H7 (cell line): Measurements from ENCODE around the gene NTRK1. TPM values are rescaled to one million over a fixed set of nuclear protein-coding genes. Genes with fewer than 3 reads are reported as not detected.
A peak's percentile ranks its signal among the peaks of the same experiment; 100 is the strongest.

Experiments
- DNase-seq: peaks from one replicate; pipeline ENCODE4 v3.0.0; 2012
- H3K27me3 ChIP-seq: 2 replicates; pipeline ENCODE4 v1.6.0; 2011; ENCODE audit warnings: mild to moderate bottlenecking, low read length; ENCODE audit not compliant: control insufficient read depth, insufficient read depth
- H3K36me3 ChIP-seq: replicated peaks from 2 replicates; pipeline ENCODE4 v1.5.1; 2011; ENCODE audit warnings: low read length; ENCODE audit not compliant: control insufficient read depth, insufficient read depth
- H3K4me3 ChIP-seq: 2 replicates; pipeline ENCODE4 v1.5.1; 2011; ENCODE audit warnings: low read depth, mild to moderate bottlenecking, control low read depth, low read length, moderate library complexity; ENCODE audit not compliant: insufficient read depth
- total RNA-seq: library from RNA; depleted of rRNA; stranded (reverse); fragments of >200 nt; shearing (Covaris generic); gene quantifications from 2 replicates; pipeline ENCODE4 v1.2.3, GENCODE V29; 2014

Gene NTRK1
- total RNA-seq, 1 experiment from 2014 or later = 0.07 TPM

DNA sequence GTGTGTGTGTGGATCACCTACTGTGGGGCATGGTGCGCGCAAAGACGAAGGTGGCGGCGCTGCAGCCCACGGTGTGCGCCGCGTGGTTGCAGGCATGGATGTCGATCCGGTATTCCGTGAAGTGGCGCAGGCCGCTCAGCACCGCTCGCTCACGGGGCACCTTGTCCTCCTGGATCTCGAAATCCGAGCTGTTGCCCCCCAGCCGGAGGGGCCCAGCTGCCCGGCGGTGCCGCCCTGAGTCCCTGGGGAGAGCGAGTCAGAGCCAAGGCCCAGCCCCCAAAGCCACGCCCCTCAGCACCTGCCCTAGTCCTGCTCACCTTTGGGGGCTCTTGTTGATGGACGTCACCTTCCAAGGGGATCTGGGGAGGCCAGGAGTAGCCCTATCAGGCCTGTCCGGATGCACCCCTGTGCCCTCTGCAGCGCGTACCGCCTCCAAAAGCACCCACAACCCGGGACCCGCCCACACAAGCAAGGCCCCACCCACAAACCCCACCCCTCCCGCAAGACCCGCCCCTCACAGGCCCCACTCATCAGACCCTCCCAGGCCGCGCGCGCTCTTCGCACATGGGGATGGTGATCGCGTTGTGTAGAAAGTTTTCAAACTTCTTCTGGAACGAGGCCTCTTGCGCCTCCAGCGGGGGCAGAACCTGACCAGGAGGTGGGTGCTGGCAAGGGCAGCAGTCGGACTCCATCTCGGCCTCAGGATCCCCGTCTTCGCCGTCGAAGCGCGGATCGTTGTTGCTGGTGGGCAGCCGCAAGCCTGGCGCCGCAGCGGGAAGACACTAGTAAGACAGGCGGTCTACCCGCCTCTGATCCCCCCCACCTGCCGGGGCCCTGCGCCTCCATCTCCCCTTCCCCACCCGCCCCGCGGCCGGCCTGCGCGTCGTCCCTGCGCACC, 15.4 kb upstream of the NTRK1 start:
- H3K4me3 ChIP-seq = peak overlapping the region; percentile 39
- H3K36me3 ChIP-seq = no peaks in the 10 kb centered on the region
- DNase-seq = peak; percentile 95
- H3K27me3 ChIP-seq = peaks cover 87% of the 10 kb centered on the region

- peaks cover 92% of the 10 kb centered on the region for H3K27me3 ChIP-seq
- no peak for DNase-seq
- H3K36me3 ChIP-seq = no peaks in the 10 kb centered on the region
- H3K4me3 ChIP-seq = no peak overlapping the region
These were observed 14.6 kb upstream of the NTRK1 start for GRCh38 chr1:156845953-156846545.

- Histone ChIP-seq H3K36me3 (no peaks in the 10 kb centered on the region), H3K4me3 (no peak overlapping the region), H3K27me3 (peaks cover 95% of the 10 kb centered on the region)
- peak; percentile 24 for DNase-seq
These were observed 14.0 kb upstream of the NTRK1 start for GRCh38 chr1:156846643-156847042.

- Histone ChIP-seq H3K27me3 (peaks cover 91% of the 10 kb centered on the region), H3K4me3 (no peak overlapping the region; the same call in 1 of the 2 replicates), H3K36me3 (no peaks in the 10 kb centered on the region)
- DNase-seq = peak; percentile 29
These were observed 12.8 kb upstream of the NTRK1 start for GRCh38 chr1:156847591-156848460.

DNA sequence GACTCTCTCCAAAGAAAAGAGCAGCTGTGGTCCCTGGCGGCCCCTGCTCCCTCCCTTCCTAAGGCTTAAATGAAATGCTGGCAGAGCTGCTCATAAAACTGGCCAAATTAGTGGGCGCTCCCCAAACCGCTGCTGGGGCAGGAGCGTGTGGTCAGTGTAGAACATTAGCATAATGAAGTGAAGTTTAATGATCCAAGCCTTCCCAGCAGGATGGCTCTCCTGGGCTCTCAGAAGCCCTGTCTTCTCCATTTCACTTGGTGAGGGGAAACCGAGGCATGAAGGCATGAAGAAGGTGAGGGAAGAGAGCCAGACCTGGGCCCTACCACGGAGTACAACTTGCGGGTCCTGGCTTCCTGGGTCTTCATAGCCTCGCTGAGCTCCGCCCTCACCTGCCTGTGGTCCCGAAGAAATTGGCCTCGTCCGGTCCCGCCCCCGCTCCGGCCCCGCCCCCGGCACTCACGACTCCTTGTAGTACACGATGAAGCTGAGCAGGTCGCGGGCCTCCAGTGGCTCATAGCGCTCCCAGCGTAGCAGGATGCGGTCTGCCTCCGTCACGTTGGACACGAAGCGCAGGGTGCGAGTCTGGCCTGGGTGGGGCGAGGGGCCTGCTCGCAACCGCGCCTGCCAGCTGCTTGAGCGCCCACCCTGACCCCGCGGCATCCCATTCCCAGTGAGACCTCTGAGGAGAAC, 12.1 kb upstream of the NTRK1 start:
- peaks cover 88% of the 10 kb centered on the region for H3K27me3 ChIP-seq
- H3K4me3 ChIP-seq = peak overlapping the region; percentile 32
- no peaks in the 10 kb centered on the region for H3K36me3 ChIP-seq
- peak; percentile 93 for DNase-seq

DNA sequence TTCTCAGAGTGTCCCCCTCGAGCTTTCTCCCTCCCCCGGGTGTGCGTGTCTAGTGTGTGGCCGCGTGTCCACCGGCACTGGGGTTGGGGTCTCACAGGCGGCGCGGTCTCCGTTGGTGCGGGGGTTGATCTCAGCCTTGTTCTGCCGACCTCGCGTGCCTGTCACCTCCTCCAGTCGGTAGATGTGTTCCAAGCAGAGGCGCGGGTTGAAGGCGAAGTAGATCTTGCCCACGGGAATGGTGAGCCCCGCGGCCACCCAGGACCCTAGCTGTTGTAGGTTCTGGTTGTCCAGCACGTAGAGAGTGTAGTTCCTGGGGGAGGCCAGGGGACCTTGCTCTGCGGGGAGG, 11.5 kb upstream of the NTRK1 start:
- H3K36me3 ChIP-seq = no peaks in the 10 kb centered on the region
- H3K27me3 ChIP-seq = peaks cover 88% of the 10 kb centered on the region
- peak overlapping the region; percentile 32 for H3K4me3 ChIP-seq
- DNase-seq = peak; percentile 77

DNA sequence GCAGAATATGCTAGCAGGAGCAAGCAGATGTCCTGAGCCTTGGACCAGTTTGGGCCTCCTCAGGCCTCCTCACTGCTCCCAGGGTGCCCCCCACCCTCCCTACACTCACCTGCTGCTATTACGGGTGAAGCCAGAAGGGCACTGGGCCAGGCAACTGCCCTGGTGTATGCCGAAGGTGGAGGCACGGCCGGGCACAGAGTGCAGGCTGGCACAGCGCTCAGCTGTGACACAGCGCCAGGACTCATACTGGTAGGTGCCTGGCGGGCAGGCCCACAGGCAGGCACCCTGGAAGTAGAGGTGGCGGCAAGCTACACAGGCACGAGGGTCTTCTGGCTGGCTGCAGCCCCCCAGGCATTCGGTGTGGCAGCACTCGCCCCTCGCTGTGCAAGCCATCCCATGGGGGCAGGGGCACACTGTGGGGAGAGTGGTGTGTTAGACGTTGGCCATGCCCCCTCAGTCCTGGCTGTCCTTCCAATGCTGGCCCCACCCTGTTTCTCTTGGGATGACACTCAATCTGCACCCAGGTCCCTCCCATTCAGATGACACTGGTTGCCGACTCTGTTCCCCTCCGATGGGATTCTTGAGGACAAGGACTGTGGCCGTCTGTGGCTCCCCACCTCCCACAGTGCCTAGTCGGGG, 8.8 kb upstream of the NTRK1 start:
- peaks cover 76% of the 10 kb centered on the region for H3K27me3 ChIP-seq
- DNase-seq = peak; percentile 49

GRCh38 chr1:156852418-156852874, 8.2 kb upstream of the NTRK1 start:
- Histone ChIP-seq H3K36me3 (no peaks in the 10 kb centered on the region), H3K4me3 (no peak overlapping the region), H3K27me3 (peaks cover 76% of the 10 kb centered on the region)
- DNase-seq = peak; percentile 46

More for the DNA sequence above, 8.8 kb upstream of the NTRK1 start:
- Histone ChIP-seq H3K4me3 (no peak overlapping the region), H3K36me3 (no peaks in the 10 kb centered on the region)

- peak; percentile 37 for DNase-seq
- no peaks in the 10 kb centered on the region for H3K36me3 ChIP-seq
- H3K27me3 ChIP-seq = peaks cover 76% of the 10 kb centered on the region
- H3K4me3 ChIP-seq = no peak overlapping the region
These were observed 6.9 kb upstream of the NTRK1 start for GRCh38 chr1:156853761-156854160.

GRCh38 chr1:156854634-156855033, 6.0 kb upstream of the NTRK1 start:
- no peak overlapping the region for H3K4me3 ChIP-seq
- H3K27me3 ChIP-seq = peaks cover 76% of the 10 kb centered on the region
- no peak for DNase-seq
- H3K36me3 ChIP-seq = no peaks in the 10 kb centered on the region

DNA sequence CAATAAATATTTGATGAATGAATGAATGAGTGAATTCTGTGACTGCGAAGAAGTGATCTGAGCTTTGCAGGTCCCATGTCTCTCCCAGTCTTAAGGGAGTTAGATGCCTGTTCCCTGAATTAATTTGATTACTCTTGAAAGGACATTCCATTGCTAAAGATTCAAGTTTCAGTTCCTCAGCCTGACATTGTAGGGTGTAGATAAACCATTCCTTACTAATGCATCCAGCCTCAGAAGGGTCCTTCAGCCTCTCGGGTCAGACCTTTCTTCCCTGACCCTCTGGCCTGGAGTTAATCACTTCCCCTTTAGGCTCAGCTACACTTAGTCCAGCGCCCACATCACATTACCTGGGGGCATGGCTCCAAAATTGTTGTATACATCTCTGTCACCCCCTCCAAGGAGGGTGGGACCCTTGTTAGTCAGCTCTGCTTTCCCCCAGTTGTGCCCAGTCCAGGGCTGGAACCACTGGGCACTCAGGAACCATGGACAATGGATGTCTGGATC, 4.3 kb upstream of the NTRK1 start:
- Histone ChIP-seq H3K4me3 (no peak overlapping the region), H3K36me3 (no peaks in the 10 kb centered on the region), H3K27me3 (peaks cover 80% of the 10 kb centered on the region)
- DNase-seq = no peak

DNA sequence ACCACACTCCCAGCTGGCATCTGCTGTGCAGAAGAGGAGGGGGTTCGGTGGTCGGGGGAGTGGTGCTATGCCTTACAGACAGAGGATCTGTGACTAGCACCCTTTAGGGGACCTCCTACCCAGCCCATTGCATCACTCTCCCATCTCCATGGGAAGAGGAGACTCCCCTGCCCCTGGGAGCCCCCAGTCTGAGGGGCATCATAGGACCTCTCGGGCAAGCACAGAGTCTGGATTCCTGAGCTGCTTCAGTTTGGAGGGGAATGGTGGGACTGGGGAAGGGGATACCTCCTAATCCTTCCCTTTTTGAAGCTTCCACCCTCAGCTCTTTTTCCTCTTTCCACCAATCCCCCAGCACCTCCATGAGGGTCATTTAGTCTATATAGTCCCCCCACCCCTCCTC, 3.1 kb upstream of the NTRK1 start:
- H3K4me3 ChIP-seq = no peak overlapping the region
- peaks cover 84% of the 10 kb centered on the region for H3K27me3 ChIP-seq
- H3K36me3 ChIP-seq = no peaks in the 10 kb centered on the region
- DNase-seq = no peak

GRCh38 chr1:156858555-156858956, 2.1 kb upstream of the NTRK1 start:
- H3K27me3 ChIP-seq = peaks cover 87% of the 10 kb centered on the region
- 0 out of 2 replicates have a peak overlapping the region, but pooled peaks have one; percentile 1 for H3K4me3 ChIP-seq
- H3K36me3 ChIP-seq = no peaks in the 10 kb centered on the region
- DNase-seq = no peak
